ENCODE data around the gene TBC1D22A.

The TBC1D22A gene

DNA sequence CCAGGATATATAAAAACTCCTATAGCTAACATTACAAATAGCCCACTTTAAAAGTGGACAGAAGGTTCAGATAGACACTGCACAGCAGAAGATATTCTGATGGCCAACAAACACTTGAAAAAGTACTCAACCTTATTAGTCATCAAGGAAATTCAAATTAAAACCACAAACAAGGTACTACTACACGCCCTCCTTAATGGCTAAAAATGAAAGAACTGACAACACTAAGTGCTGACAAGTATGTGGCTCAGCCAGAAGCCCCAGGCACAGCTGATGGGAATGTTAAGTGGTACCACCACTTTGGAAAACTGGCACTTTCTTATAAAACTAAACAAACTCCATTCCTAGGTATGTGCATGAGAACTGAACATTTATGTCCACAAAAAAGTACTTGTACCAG is 320.1 kb downstream of the TBC1D22A start:
- no peak for DNase-seq (ENCODE audit: low spot score)

DNA sequence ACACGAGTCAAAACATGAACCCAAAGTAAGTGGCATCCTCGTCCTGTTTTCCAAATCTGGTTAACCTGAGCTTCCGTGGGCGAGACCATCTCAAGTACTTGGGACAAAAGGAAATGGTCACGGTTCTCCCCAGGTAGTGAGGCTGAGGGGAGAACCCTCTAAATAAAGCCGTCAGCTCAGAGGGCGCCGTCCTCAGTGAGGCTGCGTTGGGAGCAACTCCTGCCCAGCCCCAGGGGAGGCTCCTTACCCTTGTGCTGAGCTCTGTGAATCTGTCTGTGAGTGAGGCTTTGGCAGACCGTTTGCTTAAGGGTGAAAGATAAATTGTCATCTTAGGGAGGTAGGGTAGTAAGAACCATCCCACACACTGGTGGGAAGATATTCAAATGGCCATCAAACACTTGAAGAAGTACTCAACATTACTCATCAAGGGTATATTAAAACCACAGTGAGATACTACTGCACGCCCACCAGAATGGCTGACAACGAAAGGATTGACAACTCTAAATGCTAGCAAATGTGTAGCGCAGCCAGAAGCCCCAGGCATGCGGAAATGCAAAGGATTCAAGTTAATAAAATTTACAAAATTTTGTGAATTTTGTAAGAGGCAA is 321.0 kb downstream of the TBC1D22A start:
- no peak for DNase-seq (ENCODE audit: low spot score)

DNA sequence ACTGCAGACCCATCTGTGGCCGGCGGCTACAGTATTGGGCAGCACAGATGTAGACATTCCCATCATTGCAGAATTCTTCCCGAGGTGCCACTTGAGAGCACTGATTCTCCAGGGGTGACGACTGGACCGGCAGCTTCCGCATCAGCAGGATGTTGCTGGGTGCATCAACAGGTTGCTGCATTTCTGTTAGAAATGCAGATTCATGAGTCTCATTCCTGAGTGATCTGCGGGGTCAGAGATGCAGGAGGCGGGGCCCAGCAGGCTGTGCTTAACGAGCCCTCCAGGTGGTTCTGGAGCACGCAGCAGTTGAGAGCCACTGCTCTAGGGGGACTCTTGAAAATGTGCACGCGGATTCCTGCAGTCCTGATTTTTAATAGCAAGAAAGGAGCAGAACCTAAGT is 321.8 kb downstream of the TBC1D22A start:
- no peak for DNase-seq (ENCODE audit: low spot score)

DNA sequence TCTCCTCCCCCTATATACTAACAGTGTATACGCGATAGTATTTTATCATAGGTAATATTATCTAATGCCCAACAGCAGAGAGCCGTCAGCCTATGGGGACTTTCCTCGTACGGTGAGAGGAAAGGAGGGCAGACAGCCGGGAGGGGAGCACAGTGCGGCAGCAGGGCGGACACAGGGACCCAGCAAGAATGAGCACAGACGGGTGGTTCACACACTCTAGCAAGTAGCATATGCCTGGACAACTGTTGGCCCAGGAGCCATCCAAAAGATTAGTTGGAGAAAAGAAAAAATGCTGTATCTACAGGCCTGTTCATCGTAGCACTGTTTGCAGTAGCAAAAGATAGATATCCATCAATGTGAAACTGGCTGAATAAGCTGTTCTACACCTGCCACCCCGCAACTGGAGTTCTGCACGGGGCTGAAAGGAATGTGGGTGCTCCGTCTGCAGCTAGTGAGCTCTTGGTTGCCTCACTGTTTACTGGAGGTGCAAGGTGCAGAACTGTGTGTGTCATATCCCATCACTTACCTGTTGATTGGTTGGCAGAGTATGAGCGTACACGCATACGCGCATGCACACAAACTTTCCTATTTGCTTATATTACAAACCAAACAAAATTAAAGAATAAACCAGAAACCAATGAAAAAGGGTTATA is 324.3 kb downstream of the TBC1D22A start:
- DNase-seq (ENCODE audit: low spot score) = no peak

DNA sequence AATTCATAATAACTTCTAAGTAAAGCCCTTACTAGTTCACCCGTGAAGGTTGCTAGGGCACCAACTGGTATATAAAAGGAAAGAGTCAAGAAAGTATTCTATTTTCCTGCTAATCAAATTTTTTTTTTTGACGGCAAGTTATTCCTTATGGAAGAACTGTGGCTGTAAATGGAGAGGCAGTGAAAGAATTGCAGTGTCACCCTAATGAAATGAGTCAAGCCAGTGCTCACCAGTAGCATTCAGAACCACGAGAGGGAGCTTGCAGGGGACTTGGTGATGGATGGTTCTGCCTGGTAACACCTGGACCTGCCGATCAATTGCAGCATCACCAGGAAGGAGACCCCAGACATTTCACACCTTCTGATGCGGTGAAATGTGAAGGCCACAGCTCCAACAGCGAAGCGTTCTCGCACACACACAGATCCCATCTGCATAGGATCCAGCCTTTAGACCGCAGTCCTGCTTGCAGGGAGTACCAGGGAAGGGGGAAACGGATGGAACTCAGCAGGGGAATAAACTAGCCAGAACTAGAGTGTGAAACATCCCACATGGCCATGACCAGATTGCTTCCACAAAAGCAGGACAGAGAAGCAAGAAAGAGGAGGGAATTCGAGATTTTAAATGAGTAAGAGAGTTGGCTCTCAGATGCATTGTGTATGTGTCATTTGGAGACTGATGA is 326.2 kb downstream of the TBC1D22A start:
- DNase-seq (ENCODE audit: low spot score) = no peak

DNA sequence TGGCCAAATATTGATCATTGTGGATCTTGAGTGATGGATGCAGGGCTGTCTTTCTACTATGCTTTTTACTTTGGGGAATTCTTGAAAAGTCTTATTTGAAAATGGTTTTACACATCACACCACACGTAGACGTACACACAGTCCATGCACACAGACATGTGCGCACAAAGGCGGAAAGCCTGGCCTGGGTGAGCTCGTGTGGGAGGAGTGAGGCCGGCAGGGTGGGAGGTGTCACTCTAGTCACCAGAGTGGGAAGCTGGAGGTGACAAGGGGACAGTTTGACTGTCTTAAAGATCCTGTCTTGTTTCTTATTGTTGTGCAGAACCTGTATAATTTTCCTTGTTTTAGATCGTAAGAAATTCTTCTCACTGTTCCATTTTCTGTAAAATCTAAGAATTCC is 326.9 kb downstream of the TBC1D22A start:
- no peak for DNase-seq (ENCODE audit: low spot score)

DNA sequence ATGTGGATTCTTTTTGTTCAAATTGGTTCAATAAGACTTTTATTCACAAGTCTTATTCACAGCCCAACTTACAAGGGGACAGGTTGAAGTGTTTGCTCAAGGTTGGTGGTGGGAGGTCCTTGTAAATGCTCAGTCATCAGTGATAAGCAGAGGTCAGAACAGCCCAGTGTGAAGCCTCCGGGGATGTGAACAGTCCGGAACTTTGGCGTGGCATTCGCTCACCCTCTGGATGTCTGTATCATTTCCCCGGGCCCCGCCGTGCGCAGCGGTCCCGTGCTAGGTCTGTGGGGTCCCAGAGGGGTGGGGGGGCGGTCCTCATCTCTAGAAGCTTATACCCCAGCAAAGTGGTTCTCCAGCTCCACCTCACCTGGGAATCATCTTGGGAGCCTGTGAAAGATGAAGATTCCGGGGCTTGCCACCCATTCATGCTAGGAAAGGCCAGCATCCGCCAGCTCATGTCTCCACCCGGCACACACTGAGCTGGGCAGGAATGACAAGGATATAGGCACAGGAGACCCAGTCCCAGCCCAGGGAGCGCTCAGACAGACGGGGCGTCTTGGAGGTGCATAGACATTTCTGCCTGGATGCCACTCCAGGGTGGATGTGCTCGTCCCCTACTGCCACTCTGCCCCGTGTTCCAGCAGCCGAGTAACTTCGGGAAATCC is 327.5 kb downstream of the TBC1D22A start:
- DNase-seq (ENCODE audit: low spot score) = no peak

DNA sequence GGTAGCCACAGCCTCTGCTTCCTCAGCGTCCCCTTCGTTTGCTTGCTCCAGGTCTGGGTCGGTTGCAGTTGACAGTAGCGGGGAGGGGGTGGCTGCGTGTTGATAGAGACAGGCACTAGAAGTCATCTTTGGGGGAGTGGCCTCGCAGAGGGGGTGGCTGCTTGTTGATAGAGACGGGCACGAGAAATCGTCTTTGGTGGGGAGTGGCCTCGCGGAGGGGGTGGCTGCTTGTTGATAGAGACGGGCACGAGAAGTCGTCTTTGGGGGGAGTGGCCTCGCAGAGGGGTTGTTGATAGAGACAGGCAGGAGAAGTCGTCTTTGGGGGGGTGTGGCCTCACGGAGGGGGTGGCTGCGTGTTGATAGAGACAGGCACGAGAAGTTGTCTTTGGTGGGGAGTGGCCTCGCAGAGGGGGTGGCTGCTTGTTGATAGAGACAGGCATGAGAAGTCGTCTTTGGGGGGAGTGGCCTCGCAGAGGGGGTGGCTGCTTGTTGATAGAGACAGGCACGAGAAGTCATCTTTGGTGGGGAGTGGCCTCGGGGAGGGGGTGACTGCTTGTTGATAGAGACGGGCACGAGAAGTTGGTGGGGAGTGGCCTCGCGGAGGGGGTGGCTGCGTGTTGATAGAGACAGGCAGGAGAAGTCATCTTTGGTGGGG is 328.3 kb downstream of the TBC1D22A start:
- DNase-seq (ENCODE audit: low spot score) = no peak

DNA sequence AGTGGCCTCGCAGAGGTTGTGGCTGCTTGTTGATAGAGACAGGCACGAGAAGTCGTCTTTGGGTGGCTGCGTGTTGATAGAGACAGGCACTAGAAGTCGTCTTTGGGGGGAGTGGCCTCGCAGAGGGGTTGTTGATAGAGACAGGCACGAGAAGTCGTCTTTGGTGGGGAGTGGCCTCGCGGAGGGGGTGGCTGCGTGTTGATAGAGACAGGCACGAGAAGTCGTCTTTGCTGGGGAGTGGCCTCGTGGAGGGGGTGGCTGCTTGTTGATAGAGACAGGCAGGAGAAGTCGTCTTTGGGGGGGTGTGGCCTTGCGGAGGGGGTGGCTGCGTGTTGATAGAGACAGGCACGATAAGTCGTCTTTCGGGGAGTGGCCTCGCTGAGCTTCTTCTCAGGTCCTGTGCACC is 328.8 kb downstream of the TBC1D22A start:
- no peak for DNase-seq (ENCODE audit: low spot score)

DNA sequence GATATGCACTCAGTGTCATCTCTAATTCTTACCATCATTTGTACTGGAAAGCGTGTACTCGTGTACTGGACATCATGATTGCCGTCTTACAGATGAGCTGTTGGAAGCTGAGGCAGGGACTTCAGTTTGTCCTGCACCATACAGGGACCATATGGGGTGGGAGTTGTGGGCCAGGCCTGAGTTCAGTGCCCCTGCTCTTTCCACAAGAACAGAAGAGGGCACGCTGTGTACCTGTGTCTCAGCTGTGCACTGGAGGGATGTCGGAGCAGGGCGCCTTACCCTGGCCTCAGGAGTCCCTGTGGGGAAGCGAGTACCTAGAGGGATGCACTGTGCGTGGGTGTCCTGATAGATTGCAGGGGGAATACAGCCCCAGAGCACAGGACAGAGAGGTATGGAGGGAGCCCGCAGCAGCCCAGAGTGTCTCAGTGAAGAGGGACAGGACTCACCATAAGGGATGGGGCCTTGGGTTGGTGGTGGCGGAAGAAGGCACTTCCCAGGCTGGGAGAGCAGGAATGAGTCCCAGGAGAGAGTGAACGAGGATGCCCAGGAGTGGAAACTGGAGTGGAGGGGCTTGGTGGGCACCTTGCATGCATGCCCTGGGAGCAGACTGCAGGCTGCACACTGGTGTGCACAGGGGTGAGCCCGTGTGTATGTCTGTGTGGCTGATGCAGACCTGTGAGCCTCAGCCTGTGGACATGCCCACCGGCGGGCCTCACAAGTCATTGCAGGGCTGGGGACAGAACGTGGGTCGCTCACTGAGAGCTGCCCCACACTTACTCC is 329.7 kb downstream of the TBC1D22A start:
- DNase-seq (ENCODE audit: low spot score) = no peak

DNA sequence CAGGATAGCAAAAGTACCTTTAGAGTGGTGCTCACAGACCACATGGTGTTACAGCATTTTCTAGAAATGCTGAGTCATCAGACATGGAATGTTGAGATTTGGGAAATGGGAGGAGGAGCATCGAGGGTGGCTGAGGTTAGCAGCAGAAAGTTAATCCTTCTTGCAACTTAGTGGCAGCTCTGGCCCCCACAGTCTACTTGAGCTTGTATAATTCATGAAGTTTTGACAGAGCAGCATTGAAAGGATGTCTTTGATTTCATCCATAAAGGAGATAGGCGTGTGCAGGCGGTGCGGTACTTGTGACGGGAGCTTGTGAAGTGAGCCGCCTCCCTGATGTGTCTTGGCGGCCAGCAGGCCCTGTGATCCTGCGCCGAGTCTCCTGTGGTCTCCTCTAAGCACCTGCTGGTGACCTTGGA is 330.5 kb downstream of the TBC1D22A start:
- DNase-seq (ENCODE audit: low spot score) = no peak

DNA sequence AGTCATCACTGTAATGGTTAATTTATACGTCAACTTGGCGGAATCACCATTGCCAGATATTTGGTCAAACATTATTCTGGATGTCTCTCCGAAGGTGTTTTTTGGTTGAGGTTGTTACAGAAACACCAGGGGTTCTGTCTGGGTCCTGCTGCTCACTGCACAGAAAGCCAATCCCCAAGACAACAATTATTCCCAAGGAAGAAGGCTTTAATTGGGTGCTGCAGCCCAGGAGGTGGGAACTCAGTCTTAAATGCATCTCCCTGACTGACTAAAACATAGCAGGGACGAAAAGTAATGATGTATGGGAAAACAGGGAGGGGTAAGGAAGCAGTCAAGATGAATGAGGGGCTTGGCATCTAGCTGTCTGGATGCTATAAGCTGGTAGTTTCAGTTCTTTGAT is 331.3 kb downstream of the TBC1D22A start:
- DNase-seq (ENCODE audit: low spot score) = no peak

DNA sequence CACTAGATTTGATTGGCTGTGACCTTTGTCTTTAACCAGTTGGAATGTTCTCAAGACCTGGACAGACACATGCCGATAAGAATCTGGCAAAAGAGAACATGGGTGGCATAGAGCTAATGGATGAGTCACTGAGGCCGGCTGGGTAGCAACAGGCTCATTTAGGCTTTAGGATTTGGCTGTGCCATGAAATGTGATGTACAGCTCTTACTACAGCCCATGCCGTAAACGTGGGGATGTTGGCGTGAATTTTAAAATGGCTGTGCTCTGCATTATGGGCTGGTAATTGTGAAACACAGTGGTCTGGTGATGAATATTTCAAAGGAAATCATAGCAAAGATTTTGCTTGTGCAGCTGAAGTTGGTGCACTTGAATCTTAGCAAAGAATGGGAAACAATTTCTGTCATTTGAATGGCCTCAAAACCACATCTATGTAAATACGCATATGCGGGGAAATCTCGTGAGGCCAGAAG is 332.4 kb downstream of the TBC1D22A start:
- DNase-seq (ENCODE audit: low spot score) = no peak

DNA sequence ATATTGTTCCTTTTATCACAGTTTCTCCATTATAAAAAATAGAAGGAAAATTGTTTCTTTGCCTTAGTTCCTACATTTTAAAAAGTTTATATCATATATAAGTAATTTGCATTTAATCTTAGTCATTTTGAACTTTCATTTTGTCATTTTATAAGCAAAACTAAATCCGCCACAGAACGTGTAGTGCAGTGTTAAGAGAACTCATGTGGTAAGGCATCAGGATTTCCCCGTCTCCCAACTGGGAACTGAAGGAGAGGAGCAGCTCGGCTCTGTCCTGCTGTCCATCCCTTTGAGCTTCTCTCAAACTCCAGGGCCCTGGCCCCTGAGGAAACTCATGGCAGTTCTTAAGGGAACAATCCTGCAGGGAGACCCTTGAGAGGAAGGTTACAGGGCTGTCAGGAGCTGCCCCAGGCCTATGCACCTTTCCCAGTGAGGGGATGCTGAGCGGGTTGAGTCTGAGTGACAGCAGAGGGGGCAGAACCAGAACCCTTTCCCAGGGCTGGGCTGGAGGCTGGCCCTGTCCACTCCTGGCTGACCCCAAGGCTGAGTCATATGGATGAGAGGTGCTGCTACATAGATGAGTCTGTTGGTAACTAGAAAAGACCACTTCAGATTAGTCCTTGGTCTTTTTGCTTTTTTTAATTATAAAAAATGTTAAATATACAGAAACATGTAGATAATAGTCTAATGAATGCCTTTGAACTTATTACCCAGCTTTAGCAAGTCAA is 333.1 kb downstream of the TBC1D22A start:
- DNase-seq (ENCODE audit: low spot score) = no peak

DNA sequence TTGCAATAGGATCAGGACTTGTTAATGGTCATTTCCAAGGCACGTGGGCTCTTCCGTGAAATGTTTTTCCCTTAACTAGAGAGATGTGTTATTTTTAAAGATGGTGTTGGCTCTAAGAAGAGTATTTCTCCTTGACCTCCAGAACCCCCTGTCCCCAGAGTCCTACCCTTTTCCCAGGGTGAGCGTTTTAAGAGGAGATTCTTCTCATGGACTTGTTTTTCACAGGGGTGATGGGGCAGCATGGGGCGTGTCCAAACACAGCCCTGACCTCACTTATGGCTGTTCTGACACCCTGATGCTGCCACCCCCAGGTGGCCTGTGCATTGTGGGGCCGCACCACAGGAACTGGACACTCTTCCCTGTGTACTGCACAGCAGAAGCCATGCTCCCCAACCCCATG is 335.7 kb downstream of the TBC1D22A start:
- no peak for DNase-seq (ENCODE audit: low spot score)

DNA sequence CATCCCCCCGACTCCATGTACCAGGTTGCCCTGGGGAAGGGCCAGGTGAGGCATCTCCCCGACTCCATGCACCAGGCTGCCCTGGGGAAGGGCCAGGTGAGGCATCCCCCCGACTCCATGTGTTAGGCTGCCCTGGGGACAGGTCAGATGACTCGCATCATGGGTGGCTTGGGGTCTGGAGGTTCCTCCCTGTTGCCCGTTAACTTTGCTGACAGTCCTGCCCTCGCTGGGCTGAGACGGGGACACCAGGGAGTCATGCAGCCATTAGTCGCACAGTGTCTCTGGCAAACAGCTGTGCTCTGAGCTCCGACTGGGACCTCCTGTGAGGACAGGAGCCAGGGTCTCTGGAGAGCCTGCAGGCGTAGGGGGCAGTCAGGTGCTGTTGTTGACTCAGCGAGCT is 336.1 kb downstream of the TBC1D22A start:
- no peak for DNase-seq (ENCODE audit: low spot score)

DNA sequence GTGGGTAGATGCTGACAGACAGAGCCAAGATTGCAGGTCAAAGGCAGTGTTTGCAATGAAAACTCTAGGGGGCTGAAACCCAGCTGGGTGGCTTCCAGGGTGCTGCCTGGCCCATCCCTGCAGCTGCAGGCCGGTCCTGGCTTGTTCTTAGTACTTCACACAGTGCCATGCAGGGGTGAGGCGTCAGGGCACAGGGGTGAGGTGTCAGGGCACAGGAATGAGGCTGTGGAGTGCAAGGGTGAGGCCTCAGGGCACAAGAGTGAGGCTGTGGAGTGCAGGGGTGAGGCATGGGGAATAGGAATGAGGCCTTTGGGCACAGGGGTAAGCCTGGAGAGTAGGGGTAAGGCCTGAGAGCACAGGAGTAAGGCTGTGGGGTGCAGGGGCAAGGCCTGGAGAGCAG is 337.6 kb downstream of the TBC1D22A start:
- no peak for DNase-seq (ENCODE audit: low spot score)

DNA sequence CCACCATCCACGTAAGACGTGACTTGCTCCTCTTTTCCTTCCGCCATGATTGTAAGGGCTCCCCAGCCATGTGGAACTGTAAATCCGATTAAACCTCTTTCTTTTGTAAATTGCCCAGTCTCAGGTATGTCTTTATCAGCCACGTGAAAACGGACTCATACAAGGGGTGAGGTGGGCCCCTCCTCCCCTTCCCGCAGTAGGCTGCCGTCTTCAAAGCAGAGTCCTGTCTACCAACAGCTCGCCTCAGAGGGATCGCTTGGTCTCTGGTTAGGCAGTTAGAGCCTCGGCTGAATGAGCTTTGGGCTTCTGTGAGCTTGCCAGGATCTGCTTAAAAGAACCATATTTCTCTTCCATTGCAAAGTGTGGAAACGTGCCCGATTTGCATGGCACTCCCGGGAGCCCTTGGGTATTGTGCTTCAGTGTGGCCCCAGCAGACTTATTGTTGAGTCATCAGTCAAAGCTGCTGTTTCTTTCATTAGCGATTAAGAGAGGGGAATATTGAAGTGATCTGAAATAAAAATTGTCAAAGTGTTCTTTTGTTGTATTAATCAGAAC is 338.3 kb downstream of the TBC1D22A start:
- DNase-seq (ENCODE audit: low spot score) = no peak

DNA sequence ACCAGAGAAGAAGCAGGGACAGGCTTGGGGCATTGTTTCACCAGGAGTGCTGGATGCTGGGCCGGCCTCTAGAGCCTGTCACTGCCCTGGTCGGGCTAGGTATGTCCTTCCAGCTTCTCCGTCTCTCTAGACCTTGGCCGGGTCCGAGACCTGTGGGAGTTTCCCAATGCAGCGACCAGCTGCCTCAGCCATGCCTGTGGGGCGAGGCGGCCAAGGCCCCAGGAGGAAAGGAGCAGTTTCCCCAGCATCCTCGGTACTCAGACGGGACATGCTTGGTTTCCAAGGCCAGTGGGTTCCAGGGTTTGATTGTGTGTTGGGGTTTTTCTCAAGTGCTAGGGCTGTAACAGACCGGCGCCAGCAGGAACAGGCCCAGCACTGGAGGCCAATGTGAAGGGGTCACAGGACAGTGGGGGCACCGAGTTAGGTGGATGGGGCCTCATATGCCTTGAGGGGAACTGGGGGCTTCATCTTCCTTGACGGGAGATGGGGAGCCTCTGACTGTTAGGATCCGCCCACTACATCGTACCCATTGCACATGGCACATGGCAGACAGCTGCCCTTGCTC is 339.0 kb downstream of the TBC1D22A start:
- DNase-seq (ENCODE audit: low spot score) = no peak

DNA sequence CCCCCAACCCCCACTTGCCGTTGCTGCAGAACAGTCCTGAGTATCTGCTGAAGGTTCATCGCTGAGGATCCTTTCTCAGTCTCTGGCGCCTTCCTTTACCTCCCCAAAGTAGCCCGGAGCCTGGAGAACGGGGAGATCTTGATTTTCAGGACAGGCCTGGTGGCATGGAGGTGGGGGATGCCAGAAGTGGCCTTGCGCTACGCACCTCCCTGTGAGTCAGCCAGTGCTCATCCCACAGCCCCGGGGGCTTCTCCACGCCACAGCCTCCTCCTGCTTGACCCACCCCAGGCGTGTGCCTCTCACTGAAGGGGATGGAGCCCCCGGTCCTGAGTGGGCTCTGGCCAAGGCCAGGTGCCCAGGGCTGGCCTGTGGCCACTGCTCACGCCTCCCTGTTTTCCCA is 339.6 kb downstream of the TBC1D22A start:
- DNase-seq (ENCODE audit: low spot score) = no peak
